ENCODE results near the gene MAP3K3.

The MAP3K3 gene

DNA sequence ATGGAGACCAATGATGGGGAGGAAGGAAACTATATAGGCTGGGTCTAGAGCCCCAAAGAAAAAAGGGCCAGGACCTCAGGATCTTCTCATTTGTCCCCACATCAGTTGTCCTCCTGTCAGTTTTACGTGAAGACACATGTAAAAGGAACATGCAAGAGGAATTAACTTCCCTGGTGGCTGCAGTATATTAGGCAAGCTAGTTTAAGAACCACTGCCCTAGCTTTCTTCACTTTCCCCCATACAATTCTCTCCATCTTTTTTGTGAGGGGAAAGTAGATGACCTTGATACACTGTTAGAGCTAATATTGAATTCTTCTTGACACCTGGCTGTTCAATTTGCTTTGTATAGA, 2.3 kb downstream of the MAP3K3 start:
- Histone ChIP-seq H3K4me1 (ENCODE audit: insufficient read depth, poor library complexity, severe bottlenecking) (peaks cover 10% of the 10 kb centered on the region), H3K4me3 (ENCODE audit: severe bottlenecking) (no peak overlapping the region), H3K27me3 (ENCODE audit: insufficient read depth, poor library complexity, severe bottlenecking) (no peaks in the 10 kb centered on the region), H3K9me3 (ENCODE audit: severe bottlenecking) (no peaks in the 10 kb centered on the region), H3K36me3 (ENCODE audit: low read depth) (no peaks in the 10 kb centered on the region), H3K27ac (ENCODE audit: poor library complexity, severe bottlenecking) (no peak overlapping the region)
- TF ChIP-seq CTCF (IDR thresholded peaks at IDR 0.05; ENCODE audit: poor library complexity, severe bottlenecking) = no peak
- DNase-seq (ENCODE audit: low spot score) = no peak
- no peak for ATAC-seq (ENCODE audit: low read depth)

DNA sequence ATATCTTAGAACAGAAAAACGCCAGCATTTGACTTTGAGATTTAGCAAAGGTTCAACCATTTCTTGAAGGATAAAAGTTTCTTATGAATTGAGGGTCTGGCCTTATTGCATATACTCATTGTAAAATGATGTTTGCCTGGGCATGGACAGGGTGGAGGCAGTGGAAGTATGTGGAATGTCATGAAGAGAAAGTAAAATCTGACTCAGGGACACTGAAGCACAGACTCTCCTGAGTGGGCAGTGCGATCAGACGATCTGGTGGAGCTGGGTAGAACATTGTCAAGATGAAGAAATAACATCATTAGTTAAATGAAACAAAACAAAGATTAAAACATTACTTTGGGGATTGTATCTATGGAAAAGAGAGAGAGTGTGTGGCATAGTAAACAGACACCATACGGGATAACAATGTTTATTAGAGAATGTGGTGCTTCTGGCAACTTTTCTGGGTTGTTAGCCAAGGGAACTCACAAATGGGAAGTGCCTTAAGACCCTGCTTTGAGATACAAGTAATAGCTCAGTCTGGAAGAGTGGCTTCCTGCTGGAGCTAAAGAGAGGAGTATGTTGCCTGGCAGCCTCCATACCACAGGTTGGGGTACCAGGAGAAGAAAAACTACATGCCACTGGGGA, 4.4 kb downstream of the MAP3K3 start:
- H3K36me3 ChIP-seq (ENCODE audit: low read depth) = no peaks in the 10 kb centered on the region
- no peak overlapping the region for H3K4me3 ChIP-seq (ENCODE audit: severe bottlenecking)
- ATAC-seq (ENCODE audit: low read depth) (no peak), DNase-seq (ENCODE audit: low spot score) (no peak)
- no peaks in the 10 kb centered on the region for H3K27me3 ChIP-seq (ENCODE audit: insufficient read depth, poor library complexity, severe bottlenecking)
- H3K4me1 ChIP-seq (ENCODE audit: insufficient read depth, poor library complexity, severe bottlenecking) = peaks cover 10% of the 10 kb centered on the region
- no peak overlapping the region for H3K27ac ChIP-seq (ENCODE audit: poor library complexity, severe bottlenecking)
- H3K9me3 ChIP-seq (ENCODE audit: severe bottlenecking) = no peaks in the 10 kb centered on the region
- TF ChIP-seq CTCF (IDR thresholded peaks at IDR 0.05; ENCODE audit: poor library complexity, severe bottlenecking) = no peak

DNA sequence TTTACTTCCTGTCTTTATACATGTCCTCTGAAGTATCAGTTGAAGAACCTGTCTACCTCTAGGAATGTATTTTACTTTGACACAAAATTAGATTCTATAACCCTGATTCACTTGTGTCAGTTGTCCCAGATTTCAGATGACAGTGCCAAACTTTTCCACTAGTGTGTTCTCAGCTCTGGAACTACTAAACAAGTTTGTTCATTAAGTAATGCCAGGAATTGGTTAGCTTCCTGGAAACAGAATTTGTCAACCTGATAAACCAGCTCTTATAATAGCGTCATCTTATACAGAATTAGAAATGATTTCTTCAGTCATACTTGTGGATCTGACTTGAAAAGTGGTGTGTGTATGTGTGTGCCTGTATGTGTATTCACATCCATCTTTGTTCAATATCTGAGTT, 7.4 kb downstream of the MAP3K3 start:
- DNase-seq (ENCODE audit: low spot score) (no peak), ATAC-seq (ENCODE audit: low read depth) (no peak)
- no peak overlapping the region for H3K4me3 ChIP-seq (ENCODE audit: severe bottlenecking)
- no peaks in the 10 kb centered on the region for H3K9me3 ChIP-seq (ENCODE audit: severe bottlenecking)
- no peaks in the 10 kb centered on the region for H3K4me1 ChIP-seq (ENCODE audit: insufficient read depth, poor library complexity, severe bottlenecking)
- no peak for TF ChIP-seq CTCF (IDR thresholded peaks at IDR 0.05; ENCODE audit: poor library complexity, severe bottlenecking)
- no peak overlapping the region for H3K27ac ChIP-seq (ENCODE audit: poor library complexity, severe bottlenecking)
- peaks cover 20% of the 10 kb centered on the region for H3K36me3 ChIP-seq (ENCODE audit: low read depth)
- H3K27me3 ChIP-seq (ENCODE audit: insufficient read depth, poor library complexity, severe bottlenecking) = no peaks in the 10 kb centered on the region

DNA sequence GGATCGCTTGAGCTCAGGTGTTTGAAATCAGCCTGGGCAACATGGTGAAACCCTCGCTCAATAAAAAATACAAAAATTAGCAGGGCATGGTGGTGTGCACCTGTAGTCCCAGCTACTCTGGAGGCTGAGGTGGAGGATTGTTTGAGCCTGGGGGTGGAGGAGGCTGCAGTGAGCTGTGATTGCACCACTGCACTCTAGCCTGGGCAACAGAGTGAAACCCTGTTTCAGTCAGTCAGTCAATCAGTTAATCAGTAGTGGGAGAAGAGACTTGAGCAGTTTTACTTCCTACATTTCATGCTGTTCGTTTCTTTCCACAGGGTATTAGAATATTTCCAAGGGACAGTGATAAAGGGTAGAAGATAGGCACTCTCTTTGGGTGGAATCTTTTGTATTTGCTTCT, 8.8 kb downstream of the MAP3K3 start:
- Histone ChIP-seq H3K27ac (ENCODE audit: poor library complexity, severe bottlenecking) (no peak overlapping the region), H3K36me3 (ENCODE audit: low read depth) (peaks cover 31% of the 10 kb centered on the region), H3K27me3 (ENCODE audit: insufficient read depth, poor library complexity, severe bottlenecking) (no peaks in the 10 kb centered on the region), H3K9me3 (ENCODE audit: severe bottlenecking) (no peaks in the 10 kb centered on the region), H3K4me1 (ENCODE audit: insufficient read depth, poor library complexity, severe bottlenecking) (no peaks in the 10 kb centered on the region), H3K4me3 (ENCODE audit: severe bottlenecking) (no peak overlapping the region)
- ATAC-seq (ENCODE audit: low read depth) = no peak
- no peak for DNase-seq (ENCODE audit: low spot score)
- TF ChIP-seq CTCF (IDR thresholded peaks at IDR 0.05; ENCODE audit: poor library complexity, severe bottlenecking) = no peak

DNA sequence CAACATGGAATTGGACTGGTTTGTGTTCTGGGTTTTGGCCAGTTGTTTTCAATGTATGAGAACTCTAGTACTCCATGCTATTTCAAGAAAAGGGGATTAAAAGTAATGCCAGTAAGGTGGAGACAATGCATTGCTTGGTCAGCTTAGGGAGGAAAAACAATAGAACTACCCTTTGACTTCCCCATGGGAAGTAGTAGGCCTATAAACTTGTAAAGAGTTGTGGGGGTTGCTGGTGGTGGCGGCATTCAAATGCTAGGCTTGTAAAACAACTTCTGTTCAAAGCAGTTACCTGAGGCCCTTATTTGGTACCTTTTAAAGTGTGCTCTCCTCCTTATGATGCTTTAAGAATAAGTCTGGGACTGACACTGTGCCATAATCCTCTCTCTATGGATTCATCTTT, 9.4 kb downstream of the MAP3K3 start:
- no peaks in the 10 kb centered on the region for H3K9me3 ChIP-seq (ENCODE audit: severe bottlenecking)
- no peaks in the 10 kb centered on the region for H3K4me1 ChIP-seq (ENCODE audit: insufficient read depth, poor library complexity, severe bottlenecking)
- H3K27ac ChIP-seq (ENCODE audit: poor library complexity, severe bottlenecking) = no peak overlapping the region
- H3K36me3 ChIP-seq (ENCODE audit: low read depth) = peaks cover 34% of the 10 kb centered on the region
- no peak for TF ChIP-seq CTCF (IDR thresholded peaks at IDR 0.05; ENCODE audit: poor library complexity, severe bottlenecking)
- ATAC-seq (ENCODE audit: low read depth) (no peak), DNase-seq (ENCODE audit: low spot score) (no peak)
- H3K4me3 ChIP-seq (ENCODE audit: severe bottlenecking) = no peak overlapping the region
- no peaks in the 10 kb centered on the region for H3K27me3 ChIP-seq (ENCODE audit: insufficient read depth, poor library complexity, severe bottlenecking)

Data from RWPE2 (cell line).